Spinal cord (tissue), 10 donors: ENCODE results near the gene KIF5C. TPM values are rescaled to one million over a fixed set of nuclear protein-coding genes. Genes with fewer than 3 reads are reported as not detected.

Experiments
- DNase-seq, 6 donors: peaks; one replicate each; pipeline versions ENCODE4 v3.0.0 to v3.0.0-alpha.2; 2013 to 2015; ENCODE audit warnings: low spot score in 6 of 6, low read depth in 4 of 6
- H3K27ac ChIP-seq: one replicate; pipeline ENCODE4 v1.5.1; 2013; ENCODE audit warnings: low read depth, low read length, control low read depth
- H3K27me3 ChIP-seq: one replicate; pipeline ENCODE4 v1.6.1; 2013; ENCODE audit warnings: low read length; ENCODE audit not compliant: control insufficient read depth, insufficient read depth
- H3K36me3 ChIP-seq: one replicate; pipeline ENCODE4 v1.6.1; 2013; ENCODE audit warnings: low read length; ENCODE audit not compliant: control insufficient read depth, insufficient read depth
- H3K4me1 ChIP-seq: one replicate; pipeline ENCODE4 v1.6.1; 2013; ENCODE audit warnings: low read length; ENCODE audit not compliant: control insufficient read depth, insufficient read depth
- H3K4me3 ChIP-seq: one replicate; pipeline ENCODE4 v1.5.1; 2013; ENCODE audit warnings: low read depth, low read length, control low read depth
- H3K9me3 ChIP-seq: one replicate; pipeline ENCODE4 v1.6.1; 2013; ENCODE audit warnings: low read length; ENCODE audit not compliant: control insufficient read depth, insufficient read depth
- whole genome bisulfite sequencing: methylation state at CpG from one replicate; pipeline ENCODE4 v1.1.5; 2013; ENCODE audit warnings: missing lambda C conversion rate; ENCODE audit not compliant: insufficient coverage; 5-methylcytosine and 5-hydroxymethylcytosine counted together
- polyA plus RNA-seq, 2 donors: library from polyadenylated mRNA; unstranded; fragments of 120-200 nt; gene quantifications; one replicate each; pipeline ENCODE4 v1.2.1, GENCODE V29; 2013; ENCODE audit not compliant: insufficient read length in 2 of 2
- total RNA-seq, 2 donors: library from RNA; depleted of rRNA in 1 of 2; stranded (reverse); fragments of 120-200 nt in 1 of 2; fragments of >200 nt in 1 of 2; gene quantifications; one replicate each; pipeline versions ENCODE4 v1.2.3 to v1.2.4, GENCODE V29; 2013 to 2014
- donor health status: healthy.

KIF5C gene
- total and polyA plus RNA-seq, 4 donors = 79.2 to 279 (median 210) TPM

DNA sequence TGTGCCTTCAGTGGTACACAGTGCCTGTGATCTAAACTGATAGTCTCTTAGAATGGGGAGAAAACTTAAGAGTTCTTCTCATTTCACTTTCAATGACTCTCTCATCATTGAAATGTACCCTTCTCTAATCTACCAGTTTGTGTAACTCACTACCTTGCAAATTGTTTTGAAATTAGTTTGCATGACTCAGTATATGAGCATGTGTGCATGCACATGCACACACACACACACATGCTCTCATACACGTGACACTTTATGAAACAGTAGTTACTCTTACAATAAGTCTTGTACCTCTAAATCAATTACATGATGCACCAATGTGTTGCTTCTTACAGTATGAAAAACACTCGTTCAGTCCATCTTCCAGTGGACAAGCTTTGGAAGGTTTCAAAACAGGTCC, 174.1 kb downstream of the KIF5C start:
- WGBS = no CpG with 5 or more reads among the region's 2 CpGs
- peaks cover 6% of the 10 kb centered on the region for H3K9me3 ChIP-seq

GRCh38 chr2:149050188-149050587, 175.2 kb downstream of the KIF5C start:
- no peak overlapping the region for H3K4me3 ChIP-seq
- 87% methylated on average over 2 of the region's 6 CpGs for WGBS
- no peaks in the 10 kb centered on the region for H3K27me3 ChIP-seq
- H3K27ac ChIP-seq = no peak overlapping the region
- H3K4me1 ChIP-seq = no peaks in the 10 kb centered on the region
- H3K9me3 ChIP-seq = peaks cover 6% of the 10 kb centered on the region
- no peak for DNase-seq
- no peaks in the 10 kb centered on the region for H3K36me3 ChIP-seq

More for the DNA sequence above, 174.1 kb downstream of the KIF5C start:
- DNase-seq = no peak
- Histone ChIP-seq H3K27ac (no peak overlapping the region), H3K4me3 (no peak overlapping the region), H3K27me3 (no peaks in the 10 kb centered on the region), H3K4me1 (no peaks in the 10 kb centered on the region), H3K36me3 (no peaks in the 10 kb centered on the region)

DNA sequence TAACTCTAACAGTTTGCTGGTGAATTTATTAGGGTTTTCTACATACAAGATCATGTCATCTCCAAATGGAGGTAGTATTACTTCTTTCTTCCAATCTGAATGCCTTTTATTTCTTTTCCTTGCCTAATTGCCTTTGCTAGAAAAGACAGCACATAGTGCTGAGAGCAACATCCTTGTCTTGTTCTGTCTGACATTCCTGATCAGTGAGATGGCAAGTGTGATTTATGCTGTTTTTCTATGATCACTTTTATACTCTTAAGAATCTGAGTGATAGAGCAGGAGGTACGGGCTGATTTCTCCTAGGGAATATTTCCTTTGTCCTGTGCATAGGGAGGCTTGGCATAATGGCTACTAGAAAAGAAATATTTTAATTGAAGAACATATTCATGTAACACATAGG, 180.7 kb downstream of the KIF5C start:
- Histone ChIP-seq H3K9me3 (no peaks in the 10 kb centered on the region), H3K27me3 (no peaks in the 10 kb centered on the region), H3K36me3 (no peaks in the 10 kb centered on the region), H3K4me1 (no peaks in the 10 kb centered on the region), H3K27ac (no peak overlapping the region), H3K4me3 (no peak overlapping the region)
- DNase-seq = no peak
- WGBS = no CpG with 5 or more reads among the region's 1 CpG

GRCh38 chr2:149056541-149057255, 181.7 kb downstream of the KIF5C start:
- Histone ChIP-seq H3K27me3 (no peaks in the 10 kb centered on the region), H3K36me3 (no peaks in the 10 kb centered on the region), H3K4me1 (no peaks in the 10 kb centered on the region), H3K9me3 (no peaks in the 10 kb centered on the region), H3K4me3 (no peak overlapping the region), H3K27ac (no peak overlapping the region)
- WGBS = 80% methylated on average over 1 of the region's 6 CpGs
- DNase-seq = no peak

DNA sequence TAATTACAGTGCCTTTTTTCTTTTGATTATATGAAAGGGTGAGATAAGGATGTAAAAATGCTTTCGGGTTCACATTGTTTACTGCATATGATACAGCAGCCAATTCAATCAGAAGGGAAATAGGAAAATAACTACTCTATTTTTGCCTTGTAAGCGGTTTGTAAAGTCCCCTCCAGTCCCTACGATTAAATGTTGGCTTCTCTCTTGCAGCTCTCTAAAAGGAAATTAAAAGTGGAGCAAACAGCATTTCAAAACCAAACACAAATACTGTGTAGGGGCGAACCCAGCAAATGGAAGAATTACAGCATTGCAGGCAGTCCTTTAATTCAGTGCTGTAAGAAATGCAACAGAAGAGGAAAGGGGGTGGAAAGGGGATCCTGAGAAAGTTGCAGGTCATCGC, 182.4 kb downstream of the KIF5C start:
- no peaks in the 10 kb centered on the region for H3K27me3 ChIP-seq
- no peaks in the 10 kb centered on the region for H3K36me3 ChIP-seq
- no peaks in the 10 kb centered on the region for H3K9me3 ChIP-seq
- no peaks in the 10 kb centered on the region for H3K4me1 ChIP-seq
- DNase-seq = peak in 1 of 6 donors; percentile 12
- H3K27ac ChIP-seq = no peak overlapping the region
- WGBS = 100% methylated on average over 1 of the region's 5 CpGs
- no peak overlapping the region for H3K4me3 ChIP-seq

DNA sequence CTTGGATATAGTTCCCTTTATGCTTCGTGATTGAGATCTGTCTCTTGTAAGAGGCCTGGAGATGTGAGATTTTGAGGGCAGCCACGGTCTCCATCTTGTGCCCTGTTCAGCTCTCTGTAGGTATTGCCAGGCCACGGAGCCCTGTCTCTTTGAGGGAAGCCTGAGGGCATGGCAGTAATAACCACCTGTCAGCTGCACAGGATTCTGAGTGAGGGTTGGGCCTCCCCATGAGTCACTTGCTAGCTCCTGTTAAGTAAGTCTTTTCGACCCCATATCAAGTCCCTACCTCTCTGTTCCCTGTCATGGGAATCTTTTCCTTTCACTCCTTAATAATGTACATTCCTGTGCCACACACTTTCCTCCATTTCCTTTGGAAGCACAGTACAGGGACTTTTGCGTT, 183.9 kb downstream of the KIF5C start:
- Histone ChIP-seq H3K27ac (no peak overlapping the region), H3K36me3 (no peaks in the 10 kb centered on the region), H3K4me3 (no peak overlapping the region), H3K27me3 (no peaks in the 10 kb centered on the region), H3K4me1 (no peaks in the 10 kb centered on the region), H3K9me3 (no peaks in the 10 kb centered on the region)
- 94% methylated on average over 3 of the region's 5 CpGs for WGBS
- DNase-seq = no peak

- 94% methylated on average over 1 of the region's 1 CpG for WGBS
- Histone ChIP-seq H3K27me3 (no peaks in the 10 kb centered on the region), H3K36me3 (no peaks in the 10 kb centered on the region), H3K27ac (no peak overlapping the region), H3K9me3 (no peaks in the 10 kb centered on the region), H3K4me3 (no peak overlapping the region), H3K4me1 (peaks cover 3% of the 10 kb centered on the region)
- DNase-seq = no peak
These were observed 184.8 kb downstream of the KIF5C start for GRCh38 chr2:149059822-149060221.

DNA sequence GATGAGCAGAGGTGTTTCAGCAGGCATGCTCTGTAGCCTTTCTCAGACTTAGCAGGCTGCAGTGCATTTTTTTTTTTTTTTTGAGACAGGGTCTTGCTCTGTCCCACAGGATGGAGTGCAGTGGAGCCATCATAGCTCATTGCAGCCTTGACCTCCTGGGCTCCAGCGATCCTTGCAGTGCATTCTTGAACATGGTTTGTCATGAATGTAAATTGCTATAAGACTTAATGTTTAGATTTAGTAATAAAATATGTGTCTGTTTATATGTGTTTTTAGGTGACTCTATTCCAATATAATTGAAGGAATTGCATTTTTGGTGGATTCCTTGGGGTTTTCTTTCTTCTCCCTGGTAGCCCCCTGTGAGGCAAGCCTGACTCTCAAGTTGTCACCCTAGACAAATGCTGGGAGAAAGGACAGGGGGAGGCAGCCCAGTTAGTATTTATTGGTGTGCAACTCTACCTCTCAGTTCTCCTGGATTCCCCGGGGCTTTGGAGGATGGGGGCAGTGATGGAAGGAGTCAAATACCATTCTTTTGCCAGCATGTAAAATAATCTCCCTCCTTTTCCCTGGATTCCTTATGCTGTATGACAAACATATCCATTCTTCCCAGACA, 186.2 kb downstream of the KIF5C start:
- H3K4me1 ChIP-seq = peaks cover 3% of the 10 kb centered on the region
- H3K36me3 ChIP-seq = no peaks in the 10 kb centered on the region
- H3K9me3 ChIP-seq = no peaks in the 10 kb centered on the region
- no peak overlapping the region for H3K27ac ChIP-seq
- no peak for DNase-seq
- no peaks in the 10 kb centered on the region for H3K27me3 ChIP-seq
- H3K4me3 ChIP-seq = no peak overlapping the region
- WGBS = 100% methylated on average over 1 of the region's 2 CpGs

- H3K36me3 ChIP-seq = no peaks in the 10 kb centered on the region
- no peak overlapping the region for H3K27ac ChIP-seq
- DNase-seq = no peak
- no peaks in the 10 kb centered on the region for H3K9me3 ChIP-seq
- WGBS = 70% methylated on average over 1 of the region's 3 CpGs
- no peaks in the 10 kb centered on the region for H3K27me3 ChIP-seq
- peaks cover 3% of the 10 kb centered on the region for H3K4me1 ChIP-seq
- no peak overlapping the region for H3K4me3 ChIP-seq
These were observed 187.5 kb downstream of the KIF5C start for GRCh38 chr2:149062531-149062930.

DNA sequence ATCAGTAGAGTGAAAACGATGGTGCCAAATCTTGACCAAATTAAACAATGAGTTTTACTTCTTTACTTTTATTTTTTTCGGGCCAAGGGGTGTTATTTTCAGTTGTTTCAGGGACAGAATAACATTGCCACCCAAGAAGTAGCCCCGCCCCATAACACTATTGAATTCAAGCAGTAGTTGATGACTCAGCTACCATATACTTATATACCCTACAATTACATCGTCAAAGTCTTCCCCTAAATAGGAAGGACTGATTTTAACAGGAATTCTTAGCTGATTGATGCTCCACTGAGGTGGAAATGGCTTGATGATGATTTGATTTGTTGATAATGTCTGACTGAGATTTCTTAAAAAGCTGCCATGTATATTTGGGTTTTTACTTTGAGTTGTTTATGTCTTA, 188.2 kb downstream of the KIF5C start:
- Histone ChIP-seq H3K9me3 (no peaks in the 10 kb centered on the region), H3K27me3 (no peaks in the 10 kb centered on the region), H3K36me3 (no peaks in the 10 kb centered on the region), H3K4me3 (no peak overlapping the region), H3K4me1 (peaks cover 3% of the 10 kb centered on the region), H3K27ac (no peak overlapping the region)
- WGBS = no CpG with 5 or more reads among the region's 4 CpGs
- no peak for DNase-seq
